Vagina (tissue), 2 donors: ENCODE measurements around the gene LGR4. TPM values are rescaled to one million over a fixed set of nuclear protein-coding genes. Genes with fewer than 3 reads are reported as not detected.

Experiments used
- DNase-seq, 2 donors: peaks; one replicate each; pipeline ENCODE4 v3.0.0-alpha.2; 2017; ENCODE audit errors: extremely low spot score in 2 of 2
- H3K27ac ChIP-seq: fragments of 200-600 bp; sonication (generic); one replicate; pipeline ENCODE4 v1.5.1; 2019
- H3K27me3 ChIP-seq: fragments of 200-600 bp; sonication (generic); one replicate; pipeline ENCODE4 v1.5.1; 2019
- H3K36me3 ChIP-seq, 2 donors: fragments of 200-600 bp; sonication (generic); one replicate each; pipeline ENCODE4 v1.5.1; 2017 to 2019
- H3K4me1 ChIP-seq: fragments of 200-600 bp; sonication (generic); one replicate; pipeline ENCODE4 v1.5.1; 2019
- H3K4me3 ChIP-seq, 2 donors: fragments of 200-600 bp; sonication (generic); 1 replicate in 1 of 2; 2 replicates in 1 of 2; pipeline ENCODE4 v1.5.1; 2016 to 2019
- H3K9me3 ChIP-seq: fragments of 200-600 bp; sonication (generic); one replicate; pipeline ENCODE4 v1.5.1; 2019
- POLR2A ChIP-seq, 2 donors: fragments of 450-650 bp; IDR thresholded peaks; one replicate each; pipeline ENCODE4 v1.6.1; 2017; ENCODE audit warnings: antibody characterized with exemption in 2 of 2, mild to moderate bottlenecking in 2 of 2, moderate library complexity in 2 of 2
- POLR2AphosphoS5 ChIP-seq, 2 donors: sonication (generic); formaldehyde crosslinking; IDR thresholded peaks; one replicate each; pipeline ENCODE4 v1.9.0; 2017; ENCODE audit warnings: antibody characterized with exemption in 2 of 2, mild to moderate bottlenecking in 2 of 2, low read depth in 1 of 2; ENCODE audit not compliant: insufficient read depth in 1 of 2
- intact Hi-C: fragments of 100-400 bp; cut with DNase I; formaldehyde crosslinking; loops from one replicate; pipeline ENCODE4 v1.15.1; 2023
- total RNA-seq: library from RNA; depleted of rRNA; stranded (reverse); fragments of >200 nt; gene quantifications from one replicate; pipeline ENCODE4 v1.2.3, GENCODE V29; 2016
- TF ChIP-seq, protein P1 (sequence below), 3 experiments: fragments of 450-650 bp in 2 of 3; fragments of 200-600 bp in 1 of 3; sonication (generic) in 1 of 3; IDR thresholded peaks; one replicate each; pipeline ENCODE4 v1.5.1; 2017 to 2019; ENCODE audit warnings: antibody characterized with exemption in 3 of 3, mild to moderate bottlenecking in 2 of 3, moderate library complexity in 2 of 3

LGR4 gene
- total RNA-seq, 1 donor from 2014 or later = 65.6 TPM

DNA sequence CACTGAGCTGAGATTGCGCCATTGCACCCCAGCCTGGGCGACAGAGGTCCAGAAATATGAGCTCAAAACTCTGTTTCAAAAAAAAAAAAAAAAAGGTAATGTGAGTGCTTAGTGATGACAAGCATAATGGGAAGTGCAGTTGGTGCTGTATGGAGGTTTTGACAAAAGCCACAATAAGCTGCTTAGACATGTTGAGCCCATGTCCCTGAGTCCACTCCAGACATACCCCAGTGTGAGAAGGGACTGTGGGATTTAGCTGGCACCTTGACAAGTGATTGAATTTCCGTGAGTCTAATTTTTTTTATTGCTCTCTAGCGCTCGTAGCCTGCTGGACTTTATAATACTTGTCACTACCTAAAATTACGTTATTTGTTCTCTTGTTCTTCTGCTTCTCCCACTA is 15.1 kb upstream of the LGR4 start:
- Histone ChIP-seq H3K4me1 (no peaks in the 10 kb centered on the region), H3K27me3 (no peaks in the 10 kb centered on the region), H3K9me3 (no peaks in the 10 kb centered on the region), H3K36me3 (peaks cover 0 to 11% of the 10 kb centered on the region in 2 donors), H3K4me3 (no peak overlapping the region), H3K27ac (no peak overlapping the region)
- intact Hi-C loops = no loop called here
- TF ChIP-seq POLR2A (IDR thresholded peaks at IDR 0.05) (no peak), POLR2AphosphoS5 (IDR thresholded peaks at IDR 0.05; ENCODE audit: insufficient read depth in 1 of 2, low read depth in 1 of 2) (no peak)
- TF ChIP-seq, protein P1, sequence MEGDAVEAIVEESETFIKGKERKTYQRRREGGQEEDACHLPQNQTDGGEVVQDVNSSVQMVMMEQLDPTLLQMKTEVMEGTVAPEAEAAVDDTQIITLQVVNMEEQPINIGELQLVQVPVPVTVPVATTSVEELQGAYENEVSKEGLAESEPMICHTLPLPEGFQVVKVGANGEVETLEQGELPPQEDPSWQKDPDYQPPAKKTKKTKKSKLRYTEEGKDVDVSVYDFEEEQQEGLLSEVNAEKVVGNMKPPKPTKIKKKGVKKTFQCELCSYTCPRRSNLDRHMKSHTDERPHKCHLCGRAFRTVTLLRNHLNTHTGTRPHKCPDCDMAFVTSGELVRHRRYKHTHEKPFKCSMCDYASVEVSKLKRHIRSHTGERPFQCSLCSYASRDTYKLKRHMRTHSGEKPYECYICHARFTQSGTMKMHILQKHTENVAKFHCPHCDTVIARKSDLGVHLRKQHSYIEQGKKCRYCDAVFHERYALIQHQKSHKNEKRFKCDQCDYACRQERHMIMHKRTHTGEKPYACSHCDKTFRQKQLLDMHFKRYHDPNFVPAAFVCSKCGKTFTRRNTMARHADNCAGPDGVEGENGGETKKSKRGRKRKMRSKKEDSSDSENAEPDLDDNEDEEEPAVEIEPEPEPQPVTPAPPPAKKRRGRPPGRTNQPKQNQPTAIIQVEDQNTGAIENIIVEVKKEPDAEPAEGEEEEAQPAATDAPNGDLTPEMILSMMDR (IDR thresholded peaks at IDR 0.05) = no peak
- DNase-seq = no peak

DNA sequence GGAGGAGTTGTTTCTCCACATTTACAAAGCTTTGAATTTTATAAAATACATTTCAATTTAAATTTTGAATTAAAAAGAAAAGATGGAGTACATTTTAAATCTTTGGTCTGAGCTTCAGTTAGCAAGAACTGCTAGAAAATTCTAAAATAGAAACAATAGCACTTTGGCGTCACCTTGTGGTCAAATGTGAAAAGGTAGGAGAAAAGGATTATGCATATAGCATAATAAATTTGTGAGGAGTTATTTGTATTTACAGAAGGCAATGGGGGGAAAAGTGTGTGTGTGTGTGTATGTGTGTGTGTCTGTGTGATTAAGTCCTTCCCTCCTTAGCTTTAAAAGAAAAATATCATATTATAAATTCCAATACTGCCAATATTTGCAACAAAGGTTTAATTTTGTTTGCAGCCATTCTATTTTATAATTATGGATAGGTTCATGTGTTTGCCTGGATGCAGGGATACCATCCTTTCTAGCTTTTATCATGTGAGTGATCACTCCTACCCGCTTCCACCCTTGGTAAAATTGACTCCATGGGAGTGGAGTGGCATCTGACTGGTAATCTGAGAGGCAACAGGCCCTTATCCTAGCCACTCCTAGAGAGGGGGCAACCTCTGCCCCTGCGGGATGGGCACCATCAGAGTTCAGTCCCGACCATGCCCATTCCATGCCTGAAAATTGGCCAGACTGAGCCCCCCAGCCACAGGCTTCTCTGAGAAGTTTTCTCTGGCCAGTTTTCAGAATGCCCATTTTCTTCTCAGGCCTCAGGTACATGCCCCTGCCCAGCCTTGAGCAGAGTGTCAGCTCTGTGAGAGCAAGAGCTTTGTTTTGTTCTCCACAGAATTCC is 13.6 kb upstream of the LGR4 start:
- Histone ChIP-seq H3K4me1 (no peaks in the 10 kb centered on the region), H3K9me3 (no peaks in the 10 kb centered on the region), H3K27ac (no peak overlapping the region), H3K27me3 (no peaks in the 10 kb centered on the region), H3K4me3 (no peak overlapping the region), H3K36me3 (no peaks in the 10 kb centered on the region)
- intact Hi-C loops = no loop called here
- TF ChIP-seq, protein P1 (IDR thresholded peaks at IDR 0.05) = peak; percentile 49 to 86 (median 82)
- TF ChIP-seq POLR2A (IDR thresholded peaks at IDR 0.05) (no peak), POLR2AphosphoS5 (IDR thresholded peaks at IDR 0.05; ENCODE audit: insufficient read depth in 1 of 2, low read depth in 1 of 2) (peak in 1 of 2 donors; percentile 37)
- no peak for DNase-seq

DNA sequence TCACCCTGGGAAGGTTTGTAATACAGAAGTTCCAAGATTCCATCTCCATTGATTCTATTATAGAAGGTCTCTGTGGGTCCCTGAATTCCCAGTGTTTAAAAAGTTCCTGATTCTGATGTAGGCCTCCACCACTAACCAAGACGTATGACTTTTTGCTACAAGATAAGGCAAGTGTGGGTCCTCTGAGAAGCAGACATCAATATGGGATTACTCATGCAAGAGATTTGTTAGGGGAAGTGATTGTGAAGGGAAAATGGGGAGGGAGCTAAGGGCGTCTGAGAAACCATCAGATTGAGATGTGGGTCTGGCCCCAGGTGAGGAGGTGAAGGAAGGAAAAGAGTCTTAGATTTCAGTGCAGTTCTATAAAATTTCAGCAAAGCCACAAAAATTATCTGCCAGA is 10.2 kb upstream of the LGR4 start:
- H3K36me3 ChIP-seq = no peaks in the 10 kb centered on the region
- TF ChIP-seq, protein P1 (IDR thresholded peaks at IDR 0.05) = no peak
- TF ChIP-seq POLR2A (IDR thresholded peaks at IDR 0.05) (no peak), POLR2AphosphoS5 (IDR thresholded peaks at IDR 0.05; ENCODE audit: insufficient read depth in 1 of 2, low read depth in 1 of 2) (no peak)

DNA sequence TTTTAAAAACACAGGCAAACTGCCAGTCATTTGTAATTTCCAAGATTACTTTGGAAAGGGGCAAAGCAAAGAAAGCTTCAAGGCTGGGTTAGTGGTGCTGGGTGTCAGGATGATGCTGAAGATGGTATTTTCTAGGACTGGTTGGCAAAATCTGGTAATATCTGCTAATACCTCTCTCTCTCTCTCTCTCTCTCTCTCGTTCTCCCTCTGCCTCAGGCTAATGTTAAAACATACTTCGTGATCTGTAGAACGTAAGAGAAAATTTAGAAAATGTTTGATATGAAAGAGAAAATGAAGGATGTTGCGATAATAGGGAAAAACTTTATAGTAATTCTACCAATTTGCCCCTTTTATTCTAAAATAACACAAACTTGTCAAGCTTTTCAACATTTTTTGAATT is 9.4 kb upstream of the LGR4 start:
- no peak for TF ChIP-seq POLR2A (IDR thresholded peaks at IDR 0.05)
- TF ChIP-seq, protein P1 (IDR thresholded peaks at IDR 0.05) = no peak
- H3K4me1 ChIP-seq = no peaks in the 10 kb centered on the region
- no peak overlapping the region for H3K27ac ChIP-seq
- intact Hi-C loops = no loop called here
- H3K36me3 ChIP-seq = no peaks in the 10 kb centered on the region
- no peaks in the 10 kb centered on the region for H3K27me3 ChIP-seq
- no peaks in the 10 kb centered on the region for H3K9me3 ChIP-seq
- H3K4me3 ChIP-seq = no peak overlapping the region
- DNase-seq = no peak

More for the DNA sequence above, 10.2 kb upstream of the LGR4 start:
- intact Hi-C loops = no loop called here
- Histone ChIP-seq H3K9me3 (no peaks in the 10 kb centered on the region), H3K27me3 (no peaks in the 10 kb centered on the region), H3K4me1 (no peaks in the 10 kb centered on the region), H3K4me3 (no peak overlapping the region), H3K27ac (no peak overlapping the region)
- DNase-seq = no peak

DNA sequence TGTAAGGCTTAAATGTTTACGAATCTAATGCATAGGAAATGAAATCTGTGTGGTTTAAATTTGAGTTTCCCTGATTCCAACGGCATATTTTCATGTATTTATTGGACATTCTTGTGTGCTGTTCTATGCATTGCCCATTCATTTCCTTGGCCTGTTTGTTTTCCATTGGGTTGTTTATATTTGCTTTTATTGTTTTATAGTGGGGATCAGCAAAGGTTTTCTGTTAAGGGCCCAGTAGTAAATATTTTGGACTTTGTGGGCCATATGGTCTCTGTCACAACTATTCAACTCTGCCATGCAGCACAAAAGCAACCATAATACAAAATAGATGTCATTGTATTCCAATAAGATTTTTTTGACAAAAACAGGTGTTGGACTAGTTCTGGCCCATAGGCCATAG is 5.2 kb upstream of the LGR4 start:
- peaks cover 7% of the 10 kb centered on the region for H3K4me1 ChIP-seq
- no peaks in the 10 kb centered on the region for H3K9me3 ChIP-seq
- intact Hi-C loops = no loop called here
- no peak for DNase-seq
- H3K36me3 ChIP-seq = no peaks in the 10 kb centered on the region
- no peak overlapping the region for H3K27ac ChIP-seq
- TF ChIP-seq POLR2AphosphoS5 (IDR thresholded peaks at IDR 0.05; ENCODE audit: insufficient read depth in 1 of 2, low read depth in 1 of 2) = no peak
- TF ChIP-seq, protein P1 (IDR thresholded peaks at IDR 0.05) = no peak
- TF ChIP-seq POLR2A (IDR thresholded peaks at IDR 0.05) = no peak
- H3K4me3 ChIP-seq = no peak overlapping the region
- H3K27me3 ChIP-seq = no peaks in the 10 kb centered on the region
